Neural cell (in vitro differentiated cells): ENCODE data around the gene DUSP19. TPM values are rescaled to one million over a fixed set of nuclear protein-coding genes. Genes with fewer than 3 reads are reported as not detected.

ENCODE experiments used
- H2AFZ ChIP-seq: fragments of 200-600, 300-800 bp; sonication (generic), shearing (Covaris generic); 2 replicates; pipeline ENCODE4 v1.6.0; 2014; ENCODE audit warnings: low read depth, mild to moderate bottlenecking, antibody characterized with exemption, low read length, moderate library complexity
- H3F3A ChIP-seq: fragments of 200-600 bp; shearing (Covaris generic); 2 replicates; pipeline ENCODE4 v1.6.1; 2016; ENCODE audit warnings: mild to moderate bottlenecking, moderate library complexity, mixed read lengths, antibody characterized with exemption, low read length; ENCODE audit not compliant: insufficient read depth, poor library complexity, severe bottlenecking
- H3K27ac ChIP-seq: fragments of 200-600, 300-800 bp; sonication (generic), shearing (Covaris generic); 2 replicates; pipeline ENCODE4 v1.5.1; 2014; ENCODE audit warnings: mild to moderate bottlenecking, low read length, moderate library complexity
- H3K27me3 ChIP-seq: fragments of 300-800, 200-600 bp; sonication (generic), shearing (Covaris generic); 2 replicates; pipeline ENCODE4 v1.6.0; 2014; ENCODE audit warnings: mild to moderate bottlenecking, low read depth, low read length, moderate library complexity; ENCODE audit not compliant: insufficient read depth
- H3K36me3 ChIP-seq: fragments of 300-800, 200-600 bp; sonication (generic), shearing (Covaris generic); 2 replicates; pipeline ENCODE4 v1.5.1; 2014; ENCODE audit warnings: mild to moderate bottlenecking, antibody characterized with exemption, low read length, moderate library complexity; ENCODE audit not compliant: insufficient read depth
- H3K4me2 ChIP-seq: fragments of 300-800, 200-600 bp; sonication (generic), shearing (Covaris generic); 2 replicates; pipeline ENCODE4 v1.6.0; 2014; ENCODE audit warnings: mild to moderate bottlenecking, low read length
- H3K4me3 ChIP-seq: fragments of 300-800, 200-600 bp; sonication (generic), shearing (Covaris generic); 2 replicates; pipeline ENCODE4 v1.5.1; 2014; ENCODE audit warnings: mild to moderate bottlenecking, low read length, moderate library complexity
- H3K79me2 ChIP-seq: fragments of 200-600 bp; shearing (Covaris generic); replicated peaks from 2 replicates; pipeline ENCODE4 v1.6.0; 2014; ENCODE audit warnings: mild to moderate bottlenecking, low read length, moderate library complexity; ENCODE audit not compliant: insufficient read depth
- H3K9ac ChIP-seq: fragments of 300-800, 200-600 bp; sonication (generic), shearing (Covaris generic); 2 replicates; pipeline ENCODE4 v1.6.1; 2016; ENCODE audit warnings: mild to moderate bottlenecking, low read length, mixed read lengths
- H3K9me2 ChIP-seq: fragments of 200-600 bp; shearing (Covaris generic); 2 replicates; pipeline ENCODE4 v1.6.1; 2016; ENCODE audit warnings: mild to moderate bottlenecking, low read length, mixed read lengths; ENCODE audit not compliant: insufficient read depth
- H3K9me3 ChIP-seq: fragments of 200-600, 300-800 bp; sonication (generic), shearing (Covaris generic); 2 replicates; pipeline ENCODE4 v1.6.1; 2016; ENCODE audit warnings: mild to moderate bottlenecking, mixed run types, low read length, moderate library complexity, mixed read lengths
- H4K20me1 ChIP-seq: fragments of 200-600 bp; shearing (Covaris generic); 2 replicates; pipeline ENCODE4 v1.6.1; 2016; ENCODE audit warnings: mild to moderate bottlenecking, mixed run types; ENCODE audit not compliant: insufficient read depth
- EP300 ChIP-seq: fragments of 450-650 bp; conservative IDR thresholded peaks from 2 replicates; pipeline ENCODE4 v1.6.1; 2014; ENCODE audit warnings: antibody characterized with exemption, mild to moderate bottlenecking, moderate library complexity; ENCODE audit not compliant: poor library complexity, severe bottlenecking
- EZH2 ChIP-seq: fragments of 200-600, 300-800 bp; shearing (Covaris generic), sonication (generic); IDR thresholded peaks from 2 replicates; pipeline ENCODE4 v1.6.1; 2014; ENCODE audit warnings: antibody characterized with exemption, low read length, borderline replicate concordance, mild to moderate bottlenecking; ENCODE audit not compliant: insufficient read depth, poor library complexity, severe bottlenecking
- MXI1 ChIP-seq: fragments of 450-650 bp; conservative IDR thresholded peaks from 2 replicates; pipeline ENCODE4 v1.6.1; 2014; ENCODE audit warnings: antibody characterized with exemption, mild to moderate bottlenecking; ENCODE audit not compliant: poor library complexity, severe bottlenecking
- POLR2AphosphoS5 ChIP-seq: IDR thresholded peaks from 2 replicates; pipeline ENCODE4 v1.6.1; 2012
- RAD21 ChIP-seq: fragments of 450-650 bp; conservative IDR thresholded peaks from 2 replicates; pipeline ENCODE4 v1.6.1; 2014; ENCODE audit warnings: antibody characterized with exemption, mild to moderate bottlenecking, moderate library complexity
- SMC3 ChIP-seq: fragments of 450-650 bp; conservative IDR thresholded peaks from 2 replicates; pipeline ENCODE4 v1.6.1; 2014; ENCODE audit warnings: antibody characterized with exemption, mild to moderate bottlenecking, moderate library complexity; ENCODE audit not compliant: poor library complexity
- TAF1 ChIP-seq: IDR thresholded peaks from 2 replicates; pipeline ENCODE4 v1.6.1; 2012; ENCODE audit warnings: low read depth
- polyA plus RNA-seq: library from polyadenylated mRNA; depleted of rRNA; stranded (reverse); fragments of >200 nt; gene quantifications from 2 replicates; pipeline ENCODE4 v1.2.3, GENCODE V29; 2014
- TF ChIP-seq, protein P1 (sequence below): fragments of 450-650 bp; IDR thresholded peaks from 2 replicates; pipeline ENCODE4 v1.5.1; 2014; ENCODE audit warnings: antibody characterized with exemption, mild to moderate bottlenecking, moderate library complexity; ENCODE audit not compliant: poor library complexity, severe bottlenecking
- TF ChIP-seq, protein P2 (sequence below): IDR thresholded peaks from 2 replicates; pipeline ENCODE4 v1.6.1; 2012; ENCODE audit warnings: borderline replicate concordance

DUSP19 gene
- polyA plus RNA-seq, 1 donor from 2014 or later = 5.6 TPM

DNA sequence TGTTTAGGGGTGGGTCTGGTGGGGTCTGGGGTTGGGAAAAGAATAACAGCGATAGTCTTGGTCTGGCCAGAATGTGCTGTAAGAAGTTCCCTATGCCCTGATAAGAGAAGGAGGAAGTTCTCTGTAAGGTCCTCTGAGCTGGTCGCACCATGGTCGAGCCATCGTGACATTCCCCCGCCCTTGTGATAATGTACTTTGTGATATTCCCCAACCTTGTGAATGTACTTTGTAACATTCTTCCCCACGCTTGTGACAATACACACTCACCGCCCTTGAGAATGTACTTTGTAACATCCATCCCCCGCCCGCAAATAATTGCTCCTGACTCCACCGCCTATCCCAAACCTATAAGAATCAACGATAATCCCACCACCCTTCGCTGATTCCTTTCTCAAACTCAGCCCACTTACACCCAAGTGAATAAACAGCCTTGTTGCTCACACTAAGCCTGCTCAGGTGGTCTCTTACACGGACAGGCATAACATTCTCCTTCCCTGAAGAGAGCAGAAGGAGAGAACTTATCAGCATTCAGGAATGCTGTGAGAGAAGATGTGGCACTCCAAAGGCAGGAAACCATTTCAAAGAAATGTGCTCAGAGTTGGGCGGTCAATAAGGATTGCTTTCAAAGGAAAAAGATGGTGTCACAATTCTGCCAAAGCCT is 17.8 kb upstream of the DUSP19 start:
- Histone ChIP-seq H3K27me3 (no peaks in the 10 kb centered on the region), H3K4me3 (no peak overlapping the region), H2AFZ (no peak overlapping the region), H3K9me2 (no peaks in the 10 kb centered on the region), H3K9me3 (no peaks in the 10 kb centered on the region), H3K9ac (no peak overlapping the region), H3K79me2 (no peaks in the 10 kb centered on the region), H4K20me1 (no peaks in the 10 kb centered on the region), H3K36me3 (no peaks in the 10 kb centered on the region), H3F3A (no peaks in the 10 kb centered on the region), H3K27ac (no peak overlapping the region), H3K4me2 (no peak overlapping the region)
- no peak for TF ChIP-seq TAF1
- TF ChIP-seq, protein P1, sequence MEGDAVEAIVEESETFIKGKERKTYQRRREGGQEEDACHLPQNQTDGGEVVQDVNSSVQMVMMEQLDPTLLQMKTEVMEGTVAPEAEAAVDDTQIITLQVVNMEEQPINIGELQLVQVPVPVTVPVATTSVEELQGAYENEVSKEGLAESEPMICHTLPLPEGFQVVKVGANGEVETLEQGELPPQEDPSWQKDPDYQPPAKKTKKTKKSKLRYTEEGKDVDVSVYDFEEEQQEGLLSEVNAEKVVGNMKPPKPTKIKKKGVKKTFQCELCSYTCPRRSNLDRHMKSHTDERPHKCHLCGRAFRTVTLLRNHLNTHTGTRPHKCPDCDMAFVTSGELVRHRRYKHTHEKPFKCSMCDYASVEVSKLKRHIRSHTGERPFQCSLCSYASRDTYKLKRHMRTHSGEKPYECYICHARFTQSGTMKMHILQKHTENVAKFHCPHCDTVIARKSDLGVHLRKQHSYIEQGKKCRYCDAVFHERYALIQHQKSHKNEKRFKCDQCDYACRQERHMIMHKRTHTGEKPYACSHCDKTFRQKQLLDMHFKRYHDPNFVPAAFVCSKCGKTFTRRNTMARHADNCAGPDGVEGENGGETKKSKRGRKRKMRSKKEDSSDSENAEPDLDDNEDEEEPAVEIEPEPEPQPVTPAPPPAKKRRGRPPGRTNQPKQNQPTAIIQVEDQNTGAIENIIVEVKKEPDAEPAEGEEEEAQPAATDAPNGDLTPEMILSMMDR = no peak
- TF ChIP-seq SMC3 = no peak
- TF ChIP-seq EZH2 = no peak
- TF ChIP-seq POLR2AphosphoS5 = no peak
- no peak for TF ChIP-seq MXI1
- no peak for TF ChIP-seq RAD21
- no peak for TF ChIP-seq EP300
- TF ChIP-seq, protein P2, sequence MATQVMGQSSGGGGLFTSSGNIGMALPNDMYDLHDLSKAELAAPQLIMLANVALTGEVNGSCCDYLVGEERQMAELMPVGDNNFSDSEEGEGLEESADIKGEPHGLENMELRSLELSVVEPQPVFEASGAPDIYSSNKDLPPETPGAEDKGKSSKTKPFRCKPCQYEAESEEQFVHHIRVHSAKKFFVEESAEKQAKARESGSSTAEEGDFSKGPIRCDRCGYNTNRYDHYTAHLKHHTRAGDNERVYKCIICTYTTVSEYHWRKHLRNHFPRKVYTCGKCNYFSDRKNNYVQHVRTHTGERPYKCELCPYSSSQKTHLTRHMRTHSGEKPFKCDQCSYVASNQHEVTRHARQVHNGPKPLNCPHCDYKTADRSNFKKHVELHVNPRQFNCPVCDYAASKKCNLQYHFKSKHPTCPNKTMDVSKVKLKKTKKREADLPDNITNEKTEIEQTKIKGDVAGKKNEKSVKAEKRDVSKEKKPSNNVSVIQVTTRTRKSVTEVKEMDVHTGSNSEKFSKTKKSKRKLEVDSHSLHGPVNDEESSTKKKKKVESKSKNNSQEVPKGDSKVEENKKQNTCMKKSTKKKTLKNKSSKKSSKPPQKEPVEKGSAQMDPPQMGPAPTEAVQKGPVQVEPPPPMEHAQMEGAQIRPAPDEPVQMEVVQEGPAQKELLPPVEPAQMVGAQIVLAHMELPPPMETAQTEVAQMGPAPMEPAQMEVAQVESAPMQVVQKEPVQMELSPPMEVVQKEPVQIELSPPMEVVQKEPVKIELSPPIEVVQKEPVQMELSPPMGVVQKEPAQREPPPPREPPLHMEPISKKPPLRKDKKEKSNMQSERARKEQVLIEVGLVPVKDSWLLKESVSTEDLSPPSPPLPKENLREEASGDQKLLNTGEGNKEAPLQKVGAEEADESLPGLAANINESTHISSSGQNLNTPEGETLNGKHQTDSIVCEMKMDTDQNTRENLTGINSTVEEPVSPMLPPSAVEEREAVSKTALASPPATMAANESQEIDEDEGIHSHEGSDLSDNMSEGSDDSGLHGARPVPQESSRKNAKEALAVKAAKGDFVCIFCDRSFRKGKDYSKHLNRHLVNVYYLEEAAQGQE = no peak

DNA sequence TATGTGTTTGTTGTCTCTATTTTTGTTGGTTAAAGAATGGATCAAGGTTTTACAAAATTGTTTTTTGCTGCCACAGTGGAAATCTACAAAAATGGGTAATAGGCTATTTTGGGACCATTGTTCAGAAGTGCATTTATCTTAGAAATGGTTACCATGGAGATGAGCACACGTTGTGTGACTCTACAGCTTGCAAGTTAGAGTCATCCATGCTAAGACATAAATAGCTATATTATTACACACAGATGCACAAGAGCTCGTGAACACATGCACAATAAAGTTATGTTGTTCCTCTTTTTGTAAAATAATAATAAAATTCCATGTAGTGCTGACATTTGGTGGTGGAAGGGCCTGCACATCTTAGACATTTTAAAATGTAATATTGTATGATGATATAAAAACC is 15.5 kb upstream of the DUSP19 start:
- Histone ChIP-seq H3K9ac (no peak overlapping the region), H3K4me3 (peak overlapping the region; percentile 0), H3K27me3 (no peaks in the 10 kb centered on the region), H2AFZ (no peak overlapping the region), H4K20me1 (no peaks in the 10 kb centered on the region), H3K4me2 (no peak overlapping the region), H3F3A (no peaks in the 10 kb centered on the region), H3K27ac (peak overlapping the region; percentile 54), H3K36me3 (no peaks in the 10 kb centered on the region), H3K79me2 (no peaks in the 10 kb centered on the region), H3K9me2 (no peaks in the 10 kb centered on the region), H3K9me3 (no peaks in the 10 kb centered on the region)
- TF ChIP-seq MXI1 = no peak
- TF ChIP-seq, protein P1 = no peak
- TF ChIP-seq POLR2AphosphoS5 = peak; percentile 20
- TF ChIP-seq, protein P2 = no peak
